ENCODE results near the gene CFAP141. TPM values are rescaled to one million over a fixed set of nuclear protein-coding genes. Genes with fewer than 3 reads are reported as not detected.
A peak's percentile ranks its signal among the peaks of the same experiment; 100 is the strongest.
"Not testable (repeated sequence)": the region's sequence is repeated elsewhere in the genome, so short reads cannot be mapped to it uniquely, and the experiment has no call there.

CFAP141 gene
- total RNA-seq, 6 experiments from 2014 or later, result not detected

GRCh38 chr1:154207262-154207661 lies 1.1 kb upstream of the CFAP141 start:
- Histone ChIP-seq H3K4me1 (no peaks in the 10 kb centered on the region), H3K4me3 (no peak overlapping the region), H3K27ac (no peak overlapping the region), H3K36me3 (peaks cover 0 to 60% (median 42%) of the 10 kb centered on the region in 4 donors), H3K27me3 (no peaks in the 10 kb centered on the region), H3K9me3 (no peaks in the 10 kb centered on the region)
- 94% methylated on average over 9 of the region's 9 CpGs for WGBS (ENCODE audit: insufficient coverage, low coverage, low lambda C conversion rate, missing lambda C conversion rate)
- ATAC-seq (no peak), DNase-seq (no peak)
- no peak for TF ChIP-seq POLR2A (IDR thresholded peaks at IDR 0.05)
- no peak for TF ChIP-seq CTCF (IDR thresholded peaks at IDR 0.05)
- intact Hi-C loops (cut with DNase I), result loop anchor here in 1 of 2 donors (10.0 kb wide), 1 partner anchor 58 kb away; no protein-coding TSS in a partner anchor

- H3K36me3 ChIP-seq, result peaks cover 0 to 47% (median 30%) of the 10 kb centered on the region in 4 donors
- 93% methylated on average over 10 of the region's 11 CpGs for WGBS (ENCODE audit: insufficient coverage, low coverage, low lambda C conversion rate, missing lambda C conversion rate)
- not testable (repeated sequence) for ATAC-seq
These were observed 355 bp downstream of the CFAP141 start for GRCh38 chr1:154205778-154206177.

GRCh38 chr1:154199563-154199879 lies 6.6 kb downstream of the CFAP141 start:
- TF ChIP-seq POLR2A (IDR thresholded peaks at IDR 0.05) (no peak), CTCF (IDR thresholded peaks at IDR 0.05) (no peak)
- intact Hi-C loops (cut with DNase I), result no loop called here
- Histone ChIP-seq H3K27me3 (no peaks in the 10 kb centered on the region), H3K27ac (peak overlapping the region in 1 of 3 donors; percentile 8), H3K9me3 (no peaks in the 10 kb centered on the region), H3K4me3 (no peak overlapping the region), H3K36me3 (no peaks in the 10 kb centered on the region), H3K4me1 (peaks cover 0 to 8% (median 2%) of the 10 kb centered on the region in 4 donors)
- WGBS (ENCODE audit: insufficient coverage, low coverage, low lambda C conversion rate, missing lambda C conversion rate), result 50% methylated on average over 2 of the region's 3 CpGs
- DNase-seq, result no peak
- peak; percentile 65 to 71 (median 70) for ATAC-seq

More at GRCh38 chr1:154205778-154206177, 355 bp downstream of the CFAP141 start:
- not testable (repeated sequence) for H3K27ac ChIP-seq, H3K4me1 ChIP-seq, DNase-seq, H3K4me3 ChIP-seq, H3K27me3 ChIP-seq, H3K9me3 ChIP-seq
- intact Hi-C loops (cut with DNase I), result loop anchor here in 1 of 2 donors (10.0 kb wide), 1 partner anchor 59 kb away; no protein-coding TSS in a partner anchor

- H3K9me3 ChIP-seq, result no peaks in the 10 kb centered on the region
- no peaks in the 10 kb centered on the region for H3K27me3 ChIP-seq
- ATAC-seq (peak; percentile 86 to 94 (median 88)), DNase-seq (no peak)
- H3K27ac ChIP-seq, result peak overlapping the region in 1 of 3 donors; percentile 8
- no peak overlapping the region for H3K4me3 ChIP-seq
- WGBS (ENCODE audit: insufficient coverage, low coverage, low lambda C conversion rate, missing lambda C conversion rate), result 2% methylated on average over 5 of the region's 5 CpGs
- intact Hi-C loops (cut with DNase I), result no loop called here
- peak; percentile 44 to 55 (median 48) for TF ChIP-seq CTCF (IDR thresholded peaks at IDR 0.05)
- no peak for TF ChIP-seq POLR2A (IDR thresholded peaks at IDR 0.05)
- peaks cover 0 to 8% (median 2%) of the 10 kb centered on the region in 4 donors for H3K4me1 ChIP-seq
- H3K36me3 ChIP-seq, result no peaks in the 10 kb centered on the region
These were observed 7.2 kb downstream of the CFAP141 start for GRCh38 chr1:154198756-154199562.

GRCh38 chr1:154193821-154194220 lies 12.3 kb downstream of the CFAP141 start:
- no peak for TF ChIP-seq CTCF (IDR thresholded peaks at IDR 0.05)
- no peak for TF ChIP-seq POLR2A (IDR thresholded peaks at IDR 0.05)
- Histone ChIP-seq H3K27ac (no peak overlapping the region), H3K9me3 (no peaks in the 10 kb centered on the region), H3K4me3 (no peak overlapping the region), H3K36me3 (no peaks in the 10 kb centered on the region), H3K27me3 (no peaks in the 10 kb centered on the region), H3K4me1 (peaks cover 0 to 1% (median 0%) of the 10 kb centered on the region in 4 donors)
- DNase-seq, result peak in 2 of 3 donors; percentile 63 to 82
- peak; percentile 28 to 85 (median 44) for ATAC-seq
- intact Hi-C loops (cut with DNase I), result no loop called here
- 28% methylated on average over 6 of the region's 8 CpGs for WGBS (ENCODE audit: insufficient coverage, low coverage, low lambda C conversion rate, missing lambda C conversion rate)

Measured in right lobe of liver (tissue), 6 donors.